WTC11 (cell line): ENCODE results near the gene CD82. TPM values are rescaled to one million over a fixed set of nuclear protein-coding genes. Genes with fewer than 3 reads are reported as not detected.

Source experiments
- AFF4 ChIP-seq: sonication (generic); formaldehyde crosslinking; IDR thresholded peaks from 2 replicates; pipeline ENCODE4 v1.8.1; 2023; ENCODE audit warnings: mild to moderate bottlenecking, missing genetic modification reagents, borderline replicate concordance
- AR ChIP-seq: fragments of 250-450 bp; sonication (Bioruptor Pico); IDR thresholded peaks from 2 replicates; pipeline ENCODE4 v1.9.0; 2021; ENCODE audit warnings: mild to moderate bottlenecking
- CDX4 ChIP-seq: fragments of 250-450 bp; sonication (Bioruptor Pico); IDR thresholded peaks from 2 replicates; pipeline ENCODE4 v1.9.0; 2021; ENCODE audit warnings: moderate library complexity, mild to moderate bottlenecking, inconsistent platforms, borderline replicate concordance
- ERG ChIP-seq: fragments of 250-450 bp; sonication (Bioruptor Pico); IDR thresholded peaks from 2 replicates; pipeline ENCODE4 v1.8.0; 2021; ENCODE audit warnings: mild to moderate bottlenecking
- ESRRA ChIP-seq: sonication (generic); formaldehyde crosslinking; IDR thresholded peaks from 2 replicates; pipeline ENCODE4 v1.8.1; 2022; ENCODE audit warnings: mild to moderate bottlenecking, missing genetic modification reagents, borderline replicate concordance
- FOXP1 ChIP-seq: sonication (generic); formaldehyde crosslinking; IDR thresholded peaks from 2 replicates; pipeline ENCODE4 v1.8.0; 2022; ENCODE audit warnings: missing genetic modification reagents, mild to moderate bottlenecking, moderate library complexity, borderline replicate concordance
- MAX ChIP-seq: sonication (generic); formaldehyde crosslinking; IDR thresholded peaks from 2 replicates; pipeline ENCODE4 v1.8.0; 2022; ENCODE audit warnings: mild to moderate bottlenecking, missing genetic modification reagents
- PRDM15 ChIP-seq: sonication (generic); formaldehyde crosslinking; IDR thresholded peaks from 2 replicates; pipeline ENCODE4 v1.8.0; 2022; ENCODE audit warnings: missing genetic modification reagents
- ZNF396 ChIP-seq: fragments of 250-450 bp; sonication (Bioruptor Pico); IDR thresholded peaks from 2 replicates; pipeline ENCODE4 v1.8.0; 2021; ENCODE audit warnings: mild to moderate bottlenecking, moderate library complexity, borderline replicate concordance
- ZNF532 ChIP-seq: fragments of 250-450 bp; sonication (Bioruptor Pico); IDR thresholded peaks from 2 replicates; pipeline ENCODE4 v1.9.0; 2021; ENCODE audit warnings: mild to moderate bottlenecking, borderline replicate concordance
- total RNA-seq: library from RNA; stranded (reverse); gene quantifications from 3 replicates; pipeline ENCODE4 v1.2.3, GENCODE V29; 2021

Gene CD82
- total RNA-seq, 1 experiment from 2014 or later, result 15.5 TPM

GRCh38 chr11:44608651-44608990 lies 43.2 kb downstream of the CD82 start (continued):
- TF ChIP-seq AR (CRISPR knock-in tag) (no peak), AFF4 (CRISPR knock-in tag) (no peak), FOXP1 (no peak), ESRRA (no peak), MAX (CRISPR knock-in tag) (no peak), ZNF396 (CRISPR knock-in tag) (no peak), PRDM15 (CRISPR knock-in tag) (no peak), ERG (CRISPR knock-in tag) (no peak), ZNF532 (CRISPR knock-in tag) (no peak), CDX4 (CRISPR knock-in tag) (no peak)
